MM.1S (cell line): ENCODE data around the gene PTPRA.

Source experiments
- EZH2 ChIP-seq: fragments of 300-600 bp; sonication (generic); optimal IDR thresholded peaks from 2 replicates; pipeline ENCODE3; 2017; ENCODE audit warnings: low read depth, mild to moderate bottlenecking, antibody characterized with exemption, low read length, mixed read lengths
- EZH2phosphoT487 ChIP-seq: fragments of 300-600 bp; sonication (generic); IDR thresholded peaks from 2 replicates; pipeline ENCODE4 v1.6.1; 2018; ENCODE audit warnings: antibody characterized with exemption, low read length
- TF ChIP-seq, protein P1 (sequence below): fragments of 300-600 bp; sonication (generic); IDR thresholded peaks from 2 replicates; pipeline ENCODE4 v1.5.1; 2016; ENCODE audit warnings: antibody characterized with exemption, low read length, mixed read lengths

DNA sequence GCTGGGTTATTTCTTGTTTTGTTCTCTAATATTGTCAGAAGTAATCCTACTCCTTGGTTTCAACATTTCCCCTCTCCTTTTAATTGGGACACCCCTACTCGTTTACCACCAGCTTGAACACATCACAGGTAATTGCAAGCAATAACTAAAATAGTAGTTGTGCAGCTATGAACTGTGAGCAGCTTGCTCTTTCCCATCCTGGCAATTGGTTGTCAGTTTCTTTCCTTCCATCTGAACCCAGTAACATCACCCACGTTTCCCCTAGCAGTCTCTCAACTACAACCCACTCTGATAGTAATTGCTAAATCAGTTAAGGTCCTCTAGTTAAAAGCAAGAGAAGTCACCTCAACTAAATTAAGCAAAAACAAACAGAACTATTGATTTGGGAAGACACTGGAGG lies 122.5 kb downstream of the PTPRA start:
- TF ChIP-seq, protein P1, sequence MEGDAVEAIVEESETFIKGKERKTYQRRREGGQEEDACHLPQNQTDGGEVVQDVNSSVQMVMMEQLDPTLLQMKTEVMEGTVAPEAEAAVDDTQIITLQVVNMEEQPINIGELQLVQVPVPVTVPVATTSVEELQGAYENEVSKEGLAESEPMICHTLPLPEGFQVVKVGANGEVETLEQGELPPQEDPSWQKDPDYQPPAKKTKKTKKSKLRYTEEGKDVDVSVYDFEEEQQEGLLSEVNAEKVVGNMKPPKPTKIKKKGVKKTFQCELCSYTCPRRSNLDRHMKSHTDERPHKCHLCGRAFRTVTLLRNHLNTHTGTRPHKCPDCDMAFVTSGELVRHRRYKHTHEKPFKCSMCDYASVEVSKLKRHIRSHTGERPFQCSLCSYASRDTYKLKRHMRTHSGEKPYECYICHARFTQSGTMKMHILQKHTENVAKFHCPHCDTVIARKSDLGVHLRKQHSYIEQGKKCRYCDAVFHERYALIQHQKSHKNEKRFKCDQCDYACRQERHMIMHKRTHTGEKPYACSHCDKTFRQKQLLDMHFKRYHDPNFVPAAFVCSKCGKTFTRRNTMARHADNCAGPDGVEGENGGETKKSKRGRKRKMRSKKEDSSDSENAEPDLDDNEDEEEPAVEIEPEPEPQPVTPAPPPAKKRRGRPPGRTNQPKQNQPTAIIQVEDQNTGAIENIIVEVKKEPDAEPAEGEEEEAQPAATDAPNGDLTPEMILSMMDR = no peak
- no peak for TF ChIP-seq EZH2
- no peak for TF ChIP-seq EZH2phosphoT487
